Loucy (cell line): ENCODE data around the gene SEMA3F.

Experiments
- EZH2phosphoT487 ChIP-seq: fragments of 200-600 bp; IDR thresholded peaks from 2 replicates; pipeline ENCODE4 v1.6.1; 2018; ENCODE audit warnings: antibody characterized with exemption, mild to moderate bottlenecking, moderate library complexity, borderline replicate concordance
- TF ChIP-seq, protein P1 (sequence below): fragments of 200-600 bp; sonication (generic); conservative IDR thresholded peaks from 2 replicates; pipeline ENCODE4 v1.5.1; 2014; ENCODE audit warnings: mild to moderate bottlenecking, antibody characterized with exemption, low read length

DNA sequence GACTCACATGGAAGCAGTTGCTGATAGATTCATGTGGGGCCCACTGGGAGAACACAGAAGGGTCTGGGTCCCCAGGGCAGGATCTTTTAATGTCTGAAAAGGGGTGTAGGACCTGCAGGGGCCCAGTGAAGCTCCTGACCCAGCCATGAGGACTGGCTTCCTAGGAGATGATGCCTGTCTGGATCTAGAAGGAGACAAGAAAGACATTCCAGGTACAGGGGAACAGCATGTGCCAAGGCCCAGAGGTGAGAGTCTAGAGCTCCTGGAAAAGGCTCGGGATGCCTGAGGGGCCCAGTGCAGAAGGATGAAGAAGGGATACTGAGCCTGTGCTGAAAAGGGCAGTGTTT lies 4.7 kb upstream of the SEMA3F start:
- TF ChIP-seq, protein P1, sequence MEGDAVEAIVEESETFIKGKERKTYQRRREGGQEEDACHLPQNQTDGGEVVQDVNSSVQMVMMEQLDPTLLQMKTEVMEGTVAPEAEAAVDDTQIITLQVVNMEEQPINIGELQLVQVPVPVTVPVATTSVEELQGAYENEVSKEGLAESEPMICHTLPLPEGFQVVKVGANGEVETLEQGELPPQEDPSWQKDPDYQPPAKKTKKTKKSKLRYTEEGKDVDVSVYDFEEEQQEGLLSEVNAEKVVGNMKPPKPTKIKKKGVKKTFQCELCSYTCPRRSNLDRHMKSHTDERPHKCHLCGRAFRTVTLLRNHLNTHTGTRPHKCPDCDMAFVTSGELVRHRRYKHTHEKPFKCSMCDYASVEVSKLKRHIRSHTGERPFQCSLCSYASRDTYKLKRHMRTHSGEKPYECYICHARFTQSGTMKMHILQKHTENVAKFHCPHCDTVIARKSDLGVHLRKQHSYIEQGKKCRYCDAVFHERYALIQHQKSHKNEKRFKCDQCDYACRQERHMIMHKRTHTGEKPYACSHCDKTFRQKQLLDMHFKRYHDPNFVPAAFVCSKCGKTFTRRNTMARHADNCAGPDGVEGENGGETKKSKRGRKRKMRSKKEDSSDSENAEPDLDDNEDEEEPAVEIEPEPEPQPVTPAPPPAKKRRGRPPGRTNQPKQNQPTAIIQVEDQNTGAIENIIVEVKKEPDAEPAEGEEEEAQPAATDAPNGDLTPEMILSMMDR: no peak
- no peak for TF ChIP-seq EZH2phosphoT487
